OCI-M2 (cell line): ENCODE results near the gene SMARCC1.

Source experiments
- DNase-seq: peaks from one replicate; lab custom pipeline; 2025; ENCODE audit not compliant: unreplicated experiment; lab: John Stamatoyannopoulos, UW

Gene SMARCC1

GRCh38 chr3:47565734-47566550 lies 215.8 kb downstream of the SMARCC1 start:
- DNase-seq = no peak

GRCh38 chr3:47556351-47556750 lies 225.3 kb downstream of the SMARCC1 start:
- DNase-seq = no peak

- no peak for DNase-seq
These were observed 227.4 kb downstream of the SMARCC1 start for GRCh38 chr3:47554335-47554734.

GRCh38 chr3:47553407-47553806 lies 228.3 kb downstream of the SMARCC1 start:
- DNase-seq = no peak

- DNase-seq = no peak
These were observed 239.1 kb downstream of the SMARCC1 start for GRCh38 chr3:47542471-47543173.

- DNase-seq = no peak
These were observed 240.0 kb downstream of the SMARCC1 start for GRCh38 chr3:47541583-47542108.

- DNase-seq = no peak
These were observed 241.4 kb downstream of the SMARCC1 start for GRCh38 chr3:47540281-47540680.

- DNase-seq = no peak
These were observed 244.7 kb downstream of the SMARCC1 start for GRCh38 chr3:47536967-47537366.

GRCh38 chr3:47536221-47536891 lies 245.3 kb downstream of the SMARCC1 start:
- DNase-seq = no peak
